ENCODE measurements around the gene OR4C13.
"Not testable (repeated sequence)": the region's sequence is repeated elsewhere in the genome, so short reads cannot be mapped to it uniquely, and the experiment has no call there.

The OR4C13 gene

DNA sequence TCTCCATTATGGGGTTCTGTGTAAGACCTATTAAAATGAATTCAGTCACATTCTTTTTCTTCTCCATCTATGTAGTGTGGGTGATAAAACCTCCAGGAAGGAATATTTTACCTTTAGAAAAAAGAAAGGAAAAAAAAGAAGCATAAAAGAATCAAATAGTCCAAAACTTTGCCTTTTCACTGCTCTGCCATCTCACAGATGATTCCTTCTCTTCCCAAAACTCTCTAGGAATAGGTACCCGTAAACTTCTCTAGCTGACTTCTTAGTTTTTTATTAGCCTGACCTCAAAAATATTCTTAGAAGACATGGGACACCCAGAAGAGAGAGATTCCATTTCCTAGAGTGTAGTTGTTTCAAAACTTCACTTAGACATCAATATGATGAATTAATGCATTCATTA, 30.2 kb downstream of the OR4C13 start, which contains the start of gene OR4C12:
Gene OR4C12 (minus strand): TSS at position 101 of the 400 bp plus-strand sequence. CDS start 34 bp downstream, at position 67.
- H2BK120ac ChIP-seq (ENCODE audit: low read depth, low read length); H3K18ac ChIP-seq (ENCODE audit: low read length); H2AFZ ChIP-seq (ENCODE audit: low read length); H3K27me3 ChIP-seq (ENCODE audit: control insufficient read depth in 3 of 3, insufficient read depth in 3 of 3, low read depth in 1 of 3, low read length in 3 of 3); H2BK5ac ChIP-seq (ENCODE audit: low read length); H3K9me3 ChIP-seq (replicated peaks in 1 of 2; ENCODE audit: control insufficient read depth in 2 of 2, insufficient read depth in 1 of 2, low read depth in 1 of 2, low read length in 2 of 2); H2BK15ac ChIP-seq (ENCODE audit: low read length); H3K14ac ChIP-seq (ENCODE audit: low read length); H3K27ac ChIP-seq (replicated peaks; ENCODE audit: low read length); H3K36me3 ChIP-seq (replicated peaks in 1 of 2; ENCODE audit: control insufficient read depth in 2 of 2, insufficient read depth in 2 of 2, low read length in 2 of 2); H3K4me1 ChIP-seq (ENCODE audit: control insufficient read depth in 2 of 2, insufficient read depth in 1 of 2, low read depth in 1 of 2, low read length in 2 of 2); H3K4ac ChIP-seq (ENCODE audit: low read length); H3K4me2 ChIP-seq (ENCODE audit: insufficient read depth, low read length, poor library complexity, severe bottlenecking); H3K9ac ChIP-seq (ENCODE audit: low read depth, low read length, poor library complexity); H4K8ac ChIP-seq (ENCODE audit: low read depth, low read length); H2AK5ac ChIP-seq (ENCODE audit: low read depth, low read length); H3K79me1 ChIP-seq (ENCODE audit: low read depth, low read length); H2BK12ac ChIP-seq (ENCODE audit: low read length); DNase-seq (ENCODE audit: low spot score); H3K23ac ChIP-seq (ENCODE audit: low read depth, low read length, poor library complexity); H3K4me3 ChIP-seq (ENCODE audit: low read length in 2 of 2); H4K91ac ChIP-seq (ENCODE audit: low read depth, low read length, poor library complexity): not testable (repeated sequence)
- no CpG with 5 or more reads among the region's 1 CpG for WGBS, 2 donors (ENCODE audit: extremely low coverage in 2 of 2, insufficient read length in 2 of 2, insufficient replicate concordance in 1 of 2)

GRCh38 chr11:49995565-49995964, 43.4 kb downstream of the OR4C13 start:
- H3K4me2 ChIP-seq (ENCODE audit: insufficient read depth, low read length, poor library complexity, severe bottlenecking) = no peak overlapping the region
- H2BK15ac ChIP-seq (ENCODE audit: low read length) = no peak overlapping the region
- no peak overlapping the region for H3K14ac ChIP-seq (ENCODE audit: low read length)
- DNase-seq (ENCODE audit: low spot score) = no peak
- no peak overlapping the region for H2AK5ac ChIP-seq (ENCODE audit: low read depth, low read length)
- peaks cover 0 to 8% of the 10 kb centered on the region in 2 donors for H3K9me3 ChIP-seq (replicated peaks in 1 of 2; ENCODE audit: control insufficient read depth in 2 of 2, insufficient read depth in 1 of 2, low read depth in 1 of 2, low read length in 2 of 2)
- H2BK12ac ChIP-seq (ENCODE audit: low read length) = no peak overlapping the region
- no peak overlapping the region for H3K9ac ChIP-seq (ENCODE audit: low read depth, low read length, poor library complexity)
- no peaks in the 10 kb centered on the region for H3K27me3 ChIP-seq (ENCODE audit: control insufficient read depth in 3 of 3, insufficient read depth in 3 of 3, low read depth in 1 of 3, low read length in 3 of 3)
- H3K23ac ChIP-seq (ENCODE audit: low read depth, low read length, poor library complexity) = no peak overlapping the region
- no peaks in the 10 kb centered on the region for H3K36me3 ChIP-seq (replicated peaks in 1 of 2; ENCODE audit: control insufficient read depth in 2 of 2, insufficient read depth in 2 of 2, low read length in 2 of 2)
- H3K4me1 ChIP-seq (ENCODE audit: control insufficient read depth in 2 of 2, insufficient read depth in 1 of 2, low read depth in 1 of 2, low read length in 2 of 2) = no peaks in the 10 kb centered on the region
- no peak overlapping the region for H3K27ac ChIP-seq (replicated peaks; ENCODE audit: low read length)
- no peak overlapping the region for H4K91ac ChIP-seq (ENCODE audit: low read depth, low read length, poor library complexity)
- H4K8ac ChIP-seq (ENCODE audit: low read depth, low read length) = no peak overlapping the region
- WGBS, 2 donors (ENCODE audit: extremely low coverage in 2 of 2, insufficient read length in 2 of 2, insufficient replicate concordance in 1 of 2) = no CpG with 5 or more reads among the region's 6 CpGs
- no peak overlapping the region for H2BK120ac ChIP-seq (ENCODE audit: low read depth, low read length)
- H3K4ac ChIP-seq (ENCODE audit: low read length) = no peak overlapping the region
- H3K4me3 ChIP-seq (ENCODE audit: low read length in 2 of 2) = no peak overlapping the region
- H2AFZ ChIP-seq (ENCODE audit: low read length) = no peak overlapping the region
- no peaks in the 10 kb centered on the region for H3K79me1 ChIP-seq (ENCODE audit: low read depth, low read length)
- no peak overlapping the region for H2BK5ac ChIP-seq (ENCODE audit: low read length)
- H3K18ac ChIP-seq (ENCODE audit: low read length) = no peak overlapping the region
